BLaER1 treated with 17β-estradiol and CSF1 and Interleukin-3, amounts not matched to agents 10 nM and 100 nM (cell line): ENCODE data around the gene SLC16A3.
"Not testable (repeated sequence)": the region's sequence is repeated elsewhere in the genome, so short reads cannot be mapped to it uniquely, and the experiment has no call there.

Experiments
- H3K27ac ChIP-seq, 11 experiments: shearing (Covaris generic); formaldehyde crosslinking; 2 replicates each; pipeline ENCODE4 v1.8.1; 2022
- H3K27me3 ChIP-seq, 11 experiments: shearing (Covaris generic); formaldehyde crosslinking; 2 replicates each; pipeline ENCODE4 v1.8.1; 2022
- H3K36me3 ChIP-seq, 11 experiments: shearing (Covaris generic); formaldehyde crosslinking; 2 replicates each; pipeline ENCODE4 v1.8.1; 2022
- H3K4me1 ChIP-seq, 10 experiments: shearing (Covaris generic); formaldehyde crosslinking; 2 replicates each; pipeline ENCODE4 v1.8.1; 2022
- H3K4me2 ChIP-seq, 11 experiments: shearing (Covaris generic); formaldehyde crosslinking; 2 replicates each; pipeline ENCODE4 v1.8.1; 2022
- H3K4me3 ChIP-seq, 10 experiments: shearing (Covaris generic); formaldehyde crosslinking; 2 replicates each; pipeline ENCODE4 v1.8.1; 2022
- H3K9ac ChIP-seq, 11 experiments: shearing (Covaris generic); formaldehyde crosslinking; 2 replicates each; pipeline ENCODE4 v1.8.1; 2022
- H3K9me3 ChIP-seq, 11 experiments: shearing (Covaris generic); formaldehyde crosslinking; replicated peaks in 1 of 11; 2 replicates each; pipeline ENCODE4 v1.8.1; 2022
- H4K20me1 ChIP-seq, 11 experiments: shearing (Covaris generic); formaldehyde crosslinking; 2 replicates each; pipeline ENCODE4 v1.8.1; 2022
- Cebpa-rat ChIP-seq, 11 experiments: shearing (Covaris generic); IDR thresholded peaks; 2 replicates each; pipeline ENCODE4 v1.8.1; 2022

SLC16A3 gene

DNA sequence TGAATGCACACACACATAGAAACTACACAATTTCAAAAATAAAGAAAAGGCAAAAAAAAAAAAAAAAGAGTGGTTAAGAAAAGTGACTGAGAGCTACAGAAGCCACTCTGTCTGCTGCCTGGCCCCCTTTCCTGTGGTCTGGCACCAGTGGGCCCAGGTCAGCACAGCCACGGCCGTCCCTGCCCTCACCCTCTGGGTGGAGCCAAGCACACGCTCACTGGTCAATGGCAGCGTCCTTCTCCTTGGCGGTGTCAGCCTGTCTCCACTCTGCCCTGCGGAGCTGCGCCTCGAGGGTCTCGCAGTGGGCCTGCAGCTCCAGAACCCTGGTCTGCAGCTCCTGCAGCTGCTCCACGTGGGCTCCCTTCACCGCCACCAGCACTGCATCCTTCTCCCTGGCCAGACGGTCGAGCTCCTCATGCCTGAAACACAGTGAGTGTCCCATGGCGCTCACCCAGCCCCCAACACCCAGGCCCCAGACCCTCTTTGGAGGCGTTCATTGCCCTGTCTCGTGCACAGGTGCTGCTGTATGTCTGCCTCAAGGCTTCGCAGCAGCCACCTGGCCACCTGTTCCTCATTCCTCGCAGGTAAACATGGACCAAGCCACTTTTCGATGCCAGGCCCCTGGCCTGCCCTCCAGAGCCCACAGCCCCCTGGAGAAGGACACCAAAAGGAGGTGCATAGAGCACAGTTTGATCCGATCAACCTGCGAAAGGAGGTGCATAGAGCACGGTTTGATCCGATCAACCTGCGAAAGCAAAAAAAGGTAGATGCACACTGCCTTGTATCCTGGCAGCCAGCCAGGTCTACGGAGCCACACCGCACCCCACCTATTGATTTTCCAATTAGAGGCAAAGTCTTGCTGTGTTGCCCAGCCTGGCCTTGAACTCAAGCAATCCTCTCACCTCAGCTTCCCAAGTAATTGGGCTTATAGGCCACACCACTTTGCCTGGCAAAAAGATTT lies 40.6 kb upstream of the SLC16A3 start:
- Histone ChIP-seq H3K4me3 (no peak overlapping the region), H3K9ac (no peak overlapping the region), H3K36me3 (peaks cover 9 to 57% (median 25%) of the 10 kb centered on the region in 11 experiments; a peak in 20 of 22 replicates), H3K4me2 (no peak overlapping the region), H3K27ac (no peak overlapping the region), H3K9me3 (no peaks in the 10 kb centered on the region), H4K20me1 (no peaks in the 10 kb centered on the region; a peak in 1 of 22 replicates), H3K4me1 (peaks cover 5 to 36% (median 25%) of the 10 kb centered on the region in 10 experiments), H3K27me3 (no peaks in the 10 kb centered on the region)
- TF ChIP-seq Cebpa-rat (IDR thresholded peaks at IDR 0.05): no peak

DNA sequence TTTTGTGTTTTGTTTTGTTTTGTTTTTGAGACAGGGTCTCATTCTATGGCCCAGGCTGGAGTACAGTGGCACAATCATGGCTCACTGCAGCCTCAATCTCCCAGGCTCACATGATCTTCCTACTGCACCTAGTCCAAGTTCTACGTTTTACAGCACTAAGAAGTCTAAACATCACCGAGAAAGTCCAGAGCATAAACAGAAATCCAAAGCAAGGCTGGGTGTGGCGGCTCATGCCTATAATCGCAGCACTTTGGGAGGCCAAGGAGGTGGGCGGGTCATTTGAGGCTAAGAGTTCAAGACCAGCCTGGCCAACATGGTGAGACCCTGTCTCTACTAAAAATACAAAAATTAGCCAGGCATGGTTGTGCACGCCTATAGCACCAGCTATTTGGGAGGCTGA lies 35.8 kb upstream of the SLC16A3 start:
- not testable (repeated sequence) for H4K20me1 ChIP-seq, H3K9me3 ChIP-seq, H3K4me3 ChIP-seq, H3K27me3 ChIP-seq, H3K9ac ChIP-seq
- H3K36me3 ChIP-seq: peaks cover 21 to 77% (median 48%) of the 10 kb centered on the region in 11 experiments
- H3K27ac ChIP-seq: peak overlapping the region in 5 of 11 experiments; percentile 52 to 74 (median 68); a peak in 6 of 22 replicates
- H3K4me2 ChIP-seq: peak overlapping the region; percentile 44 to 84 (median 69); a peak in 20 of 22 replicates
- peaks cover 9 to 24% (median 18%) of the 10 kb centered on the region in 10 experiments for H3K4me1 ChIP-seq

DNA sequence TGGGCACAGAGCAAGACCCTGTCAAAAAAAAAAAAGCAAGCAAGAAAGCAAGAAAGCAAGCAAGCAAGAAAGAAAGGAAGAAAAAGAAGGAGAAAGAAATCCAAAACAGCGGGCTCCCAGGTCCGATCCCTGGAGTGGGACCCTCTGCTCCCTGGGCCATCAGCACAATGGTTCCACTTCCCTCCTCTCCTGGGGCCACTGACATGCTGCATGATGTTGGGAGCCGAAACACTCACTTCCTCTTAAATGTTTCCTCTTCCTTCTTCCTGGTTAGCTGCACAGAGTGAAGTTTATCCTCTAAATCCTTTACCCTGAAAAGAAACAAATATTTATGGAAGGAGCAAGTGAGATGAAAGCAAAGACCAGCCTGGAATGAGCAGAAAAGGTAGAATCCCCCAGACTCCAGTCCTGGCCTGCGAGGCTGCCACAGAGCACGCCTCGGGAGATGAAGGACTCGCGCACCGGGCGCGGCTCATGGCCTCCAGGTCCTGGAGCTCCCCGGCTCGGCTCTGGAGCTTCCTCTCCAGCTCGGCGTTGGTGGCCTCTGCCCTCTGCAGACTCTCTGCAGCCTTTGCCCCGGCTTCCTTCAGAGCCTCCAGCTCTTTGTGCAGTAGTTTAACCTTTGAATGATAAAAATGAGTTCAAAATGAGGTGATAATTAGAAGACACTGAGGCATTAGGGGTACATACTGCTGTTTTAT lies 35.2 kb upstream of the SLC16A3 start:
- Histone ChIP-seq H3K4me1 (peaks cover 9 to 24% (median 18%) of the 10 kb centered on the region in 10 experiments), H3K27ac (peak overlapping the region in 10 of 11 experiments; percentile 39 to 75 (median 64); a peak in 18 of 22 replicates), H3K4me3 (peak overlapping the region in 2 of 10 experiments; percentile 33 to 38; a peak in 1 of 20 replicates), H3K36me3 (peaks cover 21 to 75% (median 48%) of the 10 kb centered on the region in 11 experiments), H3K9me3 (no peaks in the 10 kb centered on the region), H3K9ac (peak overlapping the region in 5 of 11 experiments; percentile 12 to 54 (median 46); a peak in 6 of 22 replicates), H3K4me2 (peak overlapping the region; percentile 44 to 84 (median 69)), H3K27me3 (no peaks in the 10 kb centered on the region), H4K20me1 (no peaks in the 10 kb centered on the region; a peak in 1 of 22 replicates)
- TF ChIP-seq Cebpa-rat (IDR thresholded peaks at IDR 0.05): no peak

DNA sequence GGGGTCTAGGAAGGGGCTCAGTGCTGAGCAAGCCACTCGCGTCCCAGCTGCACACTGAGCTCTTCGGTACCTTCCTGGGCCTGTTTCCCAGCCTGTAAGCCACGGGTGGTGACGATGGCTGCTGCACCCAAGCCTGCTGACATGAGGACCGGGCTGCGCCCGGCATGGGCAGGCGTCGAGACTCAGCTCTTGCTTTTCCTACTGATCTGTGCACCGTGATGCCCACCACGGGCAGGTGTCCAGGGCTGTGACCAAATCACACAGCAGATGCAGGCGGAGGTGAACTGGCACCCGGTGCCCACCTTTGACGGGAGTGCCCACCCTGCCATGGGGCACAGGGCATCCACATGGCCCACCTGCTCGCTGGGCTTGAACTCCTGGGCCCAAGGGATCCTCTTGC lies 34.1 kb upstream of the SLC16A3 start:
- no peak for TF ChIP-seq Cebpa-rat (IDR thresholded peaks at IDR 0.05)
- H3K9ac ChIP-seq: no peak overlapping the region

DNA sequence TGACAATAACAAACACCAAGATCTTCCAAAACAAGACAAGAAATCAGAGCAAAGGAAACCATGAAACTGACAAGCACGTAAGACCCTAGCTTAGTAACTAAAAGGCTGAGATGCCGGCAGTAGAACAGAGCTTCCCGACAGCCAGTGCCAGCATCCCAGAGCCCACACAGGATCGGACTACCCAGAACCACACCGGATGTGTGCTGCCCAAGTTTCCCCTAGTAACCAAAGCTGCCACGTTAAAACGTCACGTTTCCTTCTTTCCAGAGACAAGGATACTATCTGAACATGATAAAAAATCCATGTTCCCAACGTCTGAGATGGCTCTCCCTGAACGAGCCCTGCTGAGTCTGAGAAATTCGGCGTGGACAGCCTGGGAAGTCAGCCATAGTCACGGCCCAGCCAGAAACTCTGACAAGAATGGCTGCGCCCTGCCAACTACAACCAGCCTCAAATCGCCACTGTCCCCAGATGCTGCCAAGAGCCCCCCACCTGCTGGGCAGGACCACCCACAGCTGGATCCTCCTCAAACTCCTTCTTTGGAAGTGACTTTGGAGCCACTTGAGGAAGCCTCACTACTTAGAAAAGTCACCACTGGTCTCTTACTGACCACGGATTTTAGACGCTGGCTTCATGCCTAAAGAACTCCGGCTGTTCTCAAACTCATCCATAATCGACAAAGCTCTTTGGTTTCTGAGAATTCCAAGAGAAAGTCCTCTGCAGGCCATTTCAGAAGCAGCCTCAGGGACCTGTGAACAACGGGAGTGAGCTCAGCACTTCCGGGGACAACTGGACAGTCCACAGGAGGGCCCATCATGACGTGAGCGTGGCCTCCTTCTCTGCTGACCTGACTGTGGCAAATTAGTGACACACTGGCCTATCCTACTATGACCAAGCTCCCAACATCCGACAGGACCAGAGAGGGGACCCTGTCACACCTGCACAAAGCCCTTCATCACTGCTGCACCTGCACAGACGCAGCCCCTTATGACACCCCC lies 32.9 kb upstream of the SLC16A3 start:
- TF ChIP-seq Cebpa-rat (IDR thresholded peaks at IDR 0.05): no peak
- peaks cover 25 to 35% (median 28%) of the 10 kb centered on the region in 10 experiments for H3K4me1 ChIP-seq
- H3K27me3 ChIP-seq: no peaks in the 10 kb centered on the region
- peaks cover 21 to 67% (median 48%) of the 10 kb centered on the region in 11 experiments for H3K36me3 ChIP-seq
- no peak overlapping the region for H3K4me3 ChIP-seq
- no peaks in the 10 kb centered on the region for H3K9me3 ChIP-seq
- H4K20me1 ChIP-seq: no peaks in the 10 kb centered on the region; a peak in 2 of 22 replicates
- H3K27ac ChIP-seq: no peak overlapping the region
- H3K9ac ChIP-seq: no peak overlapping the region
- no peak overlapping the region for H3K4me2 ChIP-seq

More for the DNA sequence above, 34.1 kb upstream of the SLC16A3 start:
- Histone ChIP-seq H3K4me2 (no peak overlapping the region), H3K9me3 (no peaks in the 10 kb centered on the region), H3K4me3 (no peak overlapping the region), H3K4me1 (peaks cover 14 to 31% (median 20%) of the 10 kb centered on the region in 10 experiments), H3K27ac (no peak overlapping the region), H4K20me1 (no peaks in the 10 kb centered on the region; a peak in 1 of 22 replicates), H3K27me3 (no peaks in the 10 kb centered on the region), H3K36me3 (peaks cover 21 to 70% (median 48%) of the 10 kb centered on the region in 11 experiments)

DNA sequence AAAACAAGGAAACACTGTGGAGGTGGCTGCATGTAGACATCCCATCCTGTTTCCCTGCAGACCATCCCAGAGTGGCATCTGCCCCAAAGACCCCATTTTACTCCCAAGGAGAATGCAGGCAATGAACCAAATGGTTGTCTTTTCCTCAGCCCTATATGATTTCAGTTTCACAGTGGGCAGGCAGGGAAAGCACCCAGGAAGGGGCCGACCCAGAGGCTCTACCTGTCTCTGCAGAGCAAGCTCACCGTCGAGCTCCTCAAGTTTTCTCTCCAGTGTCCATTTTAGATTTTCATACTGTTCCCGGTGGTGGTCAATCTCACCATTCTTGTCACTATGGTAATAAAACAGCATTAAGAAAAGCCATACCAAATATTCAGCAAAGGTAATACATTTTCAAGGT lies 30.8 kb upstream of the SLC16A3 start:
- peaks cover 19 to 47% (median 34%) of the 10 kb centered on the region in 11 experiments for H3K36me3 ChIP-seq
- H3K4me2 ChIP-seq: no peak overlapping the region
- no peaks in the 10 kb centered on the region; a peak in 3 of 22 replicates for H4K20me1 ChIP-seq
- no peaks in the 10 kb centered on the region for H3K9me3 ChIP-seq
- H3K4me1 ChIP-seq: peaks cover 29 to 48% (median 36%) of the 10 kb centered on the region in 10 experiments
- H3K9ac ChIP-seq: no peak overlapping the region
- H3K27me3 ChIP-seq: no peaks in the 10 kb centered on the region
- H3K4me3 ChIP-seq: no peak overlapping the region
- no peak for TF ChIP-seq Cebpa-rat (IDR thresholded peaks at IDR 0.05)
- H3K27ac ChIP-seq: no peak overlapping the region

DNA sequence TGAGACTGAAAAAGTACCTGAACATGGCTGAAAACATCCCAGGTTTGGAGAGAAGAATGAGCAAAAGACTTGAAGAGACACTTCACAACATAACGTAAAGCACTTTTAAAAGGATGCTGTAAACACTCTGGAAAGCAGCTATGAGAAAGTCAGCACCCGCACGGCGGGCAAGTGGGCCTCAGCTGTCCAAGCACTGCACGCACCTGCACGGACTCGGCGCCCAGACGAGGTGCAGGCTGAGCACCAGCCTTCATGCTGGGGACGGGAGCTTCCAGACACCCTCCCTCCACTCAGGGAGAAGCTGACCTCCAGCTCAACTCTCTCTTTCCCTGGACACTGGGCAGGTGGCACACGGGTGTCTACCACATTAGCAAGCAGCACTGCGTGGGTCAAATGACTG lies 29.3 kb upstream of the SLC16A3 start:
- peaks cover 16 to 42% (median 29%) of the 10 kb centered on the region in 11 experiments for H3K36me3 ChIP-seq
- TF ChIP-seq Cebpa-rat (IDR thresholded peaks at IDR 0.05): no peak

DNA sequence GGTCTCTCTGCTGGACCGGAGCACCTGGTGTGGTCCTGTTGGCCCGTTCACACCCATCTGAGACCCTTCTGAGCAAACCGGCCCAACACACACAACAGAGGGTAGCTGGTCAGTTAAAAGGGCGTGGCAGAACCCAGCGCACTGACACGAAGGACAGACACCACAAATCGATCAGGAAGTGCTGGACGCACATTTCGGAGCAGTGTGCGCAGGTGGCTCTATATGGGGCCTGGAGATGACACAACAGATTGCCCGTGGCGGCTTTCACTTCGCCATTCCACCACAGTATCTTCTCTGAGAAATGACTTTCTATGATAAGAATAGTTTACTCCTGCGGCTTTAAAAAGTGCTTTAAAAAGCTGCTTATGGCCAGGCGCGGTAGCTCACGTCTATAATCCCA lies 28.7 kb upstream of the SLC16A3 start:
- Histone ChIP-seq H4K20me1 (peaks cover 0 to 8% (median 0%) of the 10 kb centered on the region in 11 experiments; a peak in 3 of 22 replicates), H3K4me1 (peaks cover 24 to 46% (median 32%) of the 10 kb centered on the region in 10 experiments), H3K27ac (peak overlapping the region in 6 of 11 experiments; percentile 21 to 60 (median 36); a peak in 8 of 22 replicates), H3K4me3 (no peak overlapping the region), H3K36me3 (peaks cover 10 to 36% (median 22%) of the 10 kb centered on the region in 11 experiments; a peak in 21 of 22 replicates), H3K4me2 (peak overlapping the region in 9 of 11 experiments; percentile 60 to 90 (median 74); a peak in 17 of 22 replicates), H3K27me3 (no peaks in the 10 kb centered on the region), H3K9me3 (no peaks in the 10 kb centered on the region), H3K9ac (peak overlapping the region in 6 of 11 experiments; percentile 9 to 57 (median 36); a peak in 7 of 22 replicates)
- no peak for TF ChIP-seq Cebpa-rat (IDR thresholded peaks at IDR 0.05)

More for the DNA sequence above, 29.3 kb upstream of the SLC16A3 start:
- Histone ChIP-seq H3K4me1 (peaks cover 21 to 46% (median 28%) of the 10 kb centered on the region in 10 experiments), H3K27ac (0 out of 22 replicates have a peak overlapping the region, but pooled peaks of 1 of the 11 experiments have one; percentile 60), H3K9me3 (no peaks in the 10 kb centered on the region), H3K4me2 (peak overlapping the region in 6 of 11 experiments; percentile 71 to 90 (median 77); a peak in 8 of 22 replicates), H3K4me3 (no peak overlapping the region), H3K9ac (no peak overlapping the region), H3K27me3 (no peaks in the 10 kb centered on the region), H4K20me1 (peaks cover 0 to 7% (median 0%) of the 10 kb centered on the region in 11 experiments; a peak in 3 of 22 replicates)
